Pancreas (tissue), 10 donors: ENCODE data around the gene SLC20A1. TPM values are rescaled to one million over a fixed set of nuclear protein-coding genes. Genes with fewer than 3 reads are reported as not detected.

Source experiments
- ATAC-seq, 4 donors: fragments of 200-7000 bp; cut with Tn5 transposase; one replicate each; pipeline versions ENCODE4 v1.8.0 to v1.9.1; 2020; ENCODE audit warnings: mild to moderate bottlenecking in 4 of 4, moderate library complexity in 4 of 4
- DNase-seq, 6 donors: peaks; one replicate each; pipeline ENCODE4 v3.0.0-alpha.2; 2020
- FAIRE-seq: peaks from 2 replicates; lab custom pipeline; 2012; peaks lifted over from hg19 to GRCh38; lab: Jason Lieb, UNC
- H3K27ac ChIP-seq, 4 donors: fragments of 200-600 bp; sonication (generic); 1 replicate in 3 of 4; 2 replicates in 1 of 4; pipeline versions ENCODE4 v1.5.0 to v1.8.0; 2020
- H3K27me3 ChIP-seq, 4 donors: fragments of 200-600 bp; one replicate each; pipeline ENCODE4 v1.8.0; 2021
- H3K36me3 ChIP-seq, 3 donors: fragments of 200-600 bp; sonication (generic) in 1 of 3; one replicate each; pipeline versions ENCODE4 v1.5.0 to v1.8.0; 2020 to 2021
- H3K4me1 ChIP-seq, 3 donors: fragments of 200-600 bp; one replicate each; pipeline ENCODE4 v1.8.0; 2021
- H3K4me3 ChIP-seq, 4 donors: fragments of 200-600 bp; sonication (generic) in 2 of 4; one replicate each; pipeline versions ENCODE4 v1.5.0 to v1.8.0; 2020 to 2021
- H3K9me3 ChIP-seq, 4 donors: fragments of 200-600 bp; one replicate each; pipeline ENCODE4 v1.8.0; 2021
- CTCF ChIP-seq, 4 donors: fragments of 200-600 bp; sonication (generic) in 3 of 4; IDR thresholded peaks; one replicate each; pipeline versions ENCODE4 v1.5.0 to v1.8.0; 2021; ENCODE audit warnings: antibody characterized with exemption in 4 of 4
- WGBS, 2 donors: extraction: QIAGEN DNeasy Blood & Tissue Kit; methylation state at CpG; one replicate each; pipeline ENCODE4 v1.1.7; 2013; 5-methylcytosine and 5-hydroxymethylcytosine counted together
- intact Hi-C, 3 donors: fragments of 100-400 bp; cut with DNase I; formaldehyde crosslinking; loops; one replicate each; pipeline versions ENCODE4 v1.11.1 to v1.14.2; 2022
- polyA plus RNA-seq, 2 donors: library from polyadenylated mRNA; stranded (reverse); fragments of 200-250 nt; gene quantifications; one replicate each; pipeline ENCODE4 v1.2.3, GENCODE V29; 2013
- total RNA-seq, 6 donors: library from RNA; stranded (reverse); fragmentation: NEBNext Ultra II Directional in 4 of 6; extraction: Animal tissue kit (Norgen Biotek cat#: 25700) in 4 of 6; gene quantifications; one replicate each; pipeline versions ENCODE4 v1.2.1 to v1.2.4, GENCODE V29; 2021 to 2023
- donor health status: healthy with polysubstance abuse.
- donor health status: DM: no; HTN: no; CAD: no; lungs with moderate emphysema.
- donor health status: DM: no; HTN: no; CAD: no.
- donor health status: control.
- donor health status: control.
- donor health status: Bipolar disorder and iron deficiency.
- donor health status: DM: yes; HTN: yes; CAD: no.
- donor health status: DM: no; HTN: no; CAD: no.
- donor health status: DM: no; HTN: no; CAD: no.
- donor health status: DM: yes; HTN: yes; CAD: no.

Gene SLC20A1
- total and polyA plus RNA-seq, 8 donors = 10.6 to 25.9 (median 17.2) TPM

- intact Hi-C loops = loop anchor here in 2 of 3 donors (5.0 to 10.0 kb wide), 2 partner anchors 67 to 69 kb away; no protein-coding TSS in a partner anchor
- no peak overlapping the region for H3K27ac ChIP-seq
- no peaks in the 10 kb centered on the region for H3K27me3 ChIP-seq
- H3K36me3 ChIP-seq = no peaks in the 10 kb centered on the region
- WGBS, 2 donors = 86 to 91% methylated on average over 12 of the region's 12 CpGs
- H3K4me1 ChIP-seq = no peaks in the 10 kb centered on the region
- no peak for ATAC-seq
- no peak overlapping the region for H3K4me3 ChIP-seq
- no peak for FAIRE-seq
- no peak for DNase-seq
- no peak for TF ChIP-seq CTCF (IDR thresholded peaks at IDR 0.05)
- H3K9me3 ChIP-seq = no peaks in the 10 kb centered on the region
Measured at GRCh38 chr2:112694182-112694581, 48.4 kb downstream of the SLC20A1 start.

- 72 to 78% methylated on average over 3 of the region's 3 CpGs for WGBS, 2 donors
- Histone ChIP-seq H3K4me1 (no peaks in the 10 kb centered on the region), H3K36me3 (no peaks in the 10 kb centered on the region), H3K27me3 (no peaks in the 10 kb centered on the region), H3K27ac (no peak overlapping the region), H3K9me3 (no peaks in the 10 kb centered on the region), H3K4me3 (no peak overlapping the region)
- intact Hi-C loops = loop anchor here in 1 of 3 donors (10.0 kb wide), 1 partner anchor 74 kb away; no protein-coding TSS in a partner anchor
- no peak for FAIRE-seq
- ATAC-seq = no peak
- no peak for TF ChIP-seq CTCF (IDR thresholded peaks at IDR 0.05)
- no peak for DNase-seq
Measured at GRCh38 chr2:112698834-112699515, 53.2 kb downstream of the SLC20A1 start.

DNA sequence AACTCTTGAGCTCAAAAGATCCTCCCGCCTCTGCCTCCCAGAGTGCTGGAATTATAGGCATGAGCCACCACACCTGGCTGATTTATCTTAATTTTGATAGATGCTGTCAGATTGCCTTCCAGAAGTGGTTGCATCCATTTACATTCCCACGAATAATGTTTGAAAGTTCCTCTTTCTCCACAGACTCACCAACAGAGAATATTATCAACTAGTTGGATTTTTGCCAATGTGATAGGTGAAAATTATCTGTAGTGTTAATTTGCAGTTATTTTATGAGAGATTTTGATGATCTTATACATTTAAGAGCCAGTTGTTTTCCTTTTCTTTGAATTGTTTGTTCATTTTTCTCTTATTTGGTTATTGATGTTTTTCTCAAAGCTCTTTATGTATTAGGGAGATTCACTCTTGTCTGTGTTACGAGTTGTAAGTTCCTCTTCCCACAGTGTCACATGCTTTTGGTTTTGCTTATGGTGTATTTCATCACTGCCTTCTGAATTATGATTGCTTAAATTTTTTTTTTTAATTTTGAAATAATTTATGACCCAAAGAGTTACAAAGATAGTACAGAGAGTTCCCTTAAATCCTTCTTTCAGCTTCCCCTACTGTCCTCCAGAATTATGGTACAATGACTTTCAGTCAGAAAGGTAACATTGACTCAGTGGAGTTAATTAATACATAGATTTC lies 54.4 kb downstream of the SLC20A1 start:
- no peaks in the 10 kb centered on the region for H3K36me3 ChIP-seq
- H3K4me1 ChIP-seq = no peaks in the 10 kb centered on the region
- no peaks in the 10 kb centered on the region for H3K9me3 ChIP-seq
- peak in 2 of 4 donors; percentile 65 to 69 for ATAC-seq
- intact Hi-C loops = loop anchor here in 1 of 3 donors (10.0 kb wide), 1 partner anchor 75 kb away; no protein-coding TSS in a partner anchor
- no peak overlapping the region for H3K4me3 ChIP-seq
- TF ChIP-seq CTCF (IDR thresholded peaks at IDR 0.05) = no peak
- DNase-seq = no peak
- H3K27ac ChIP-seq = peak overlapping the region in 2 of 4 donors; percentile 18 to 21
- no peak for FAIRE-seq
- no peaks in the 10 kb centered on the region for H3K27me3 ChIP-seq
- WGBS, 2 donors = 59 to 64% methylated on average over 3 of the region's 3 CpGs

- TF ChIP-seq CTCF (IDR thresholded peaks at IDR 0.05) = no peak
- H3K4me1 ChIP-seq = no peaks in the 10 kb centered on the region
- ATAC-seq (peak in 2 of 4 donors; percentile 64 to 77), FAIRE-seq (no peak), DNase-seq (peak in 1 of 6 donors; percentile 14)
- H3K27me3 ChIP-seq = no peaks in the 10 kb centered on the region
- no peaks in the 10 kb centered on the region for H3K9me3 ChIP-seq
- H3K27ac ChIP-seq = peak overlapping the region in 1 of 4 donors; percentile 21
- H3K4me3 ChIP-seq = no peak overlapping the region
- H3K36me3 ChIP-seq = no peaks in the 10 kb centered on the region
- WGBS, 2 donors = 79 to 90% methylated on average over 8 of the region's 8 CpGs
- intact Hi-C loops = no loop called here
Measured at GRCh38 chr2:112701052-112701451, 55.3 kb downstream of the SLC20A1 start.
